Neural crest cell (in vitro differentiated cells): ENCODE measurements around the gene KLHDC8B. TPM values are rescaled to one million over a fixed set of nuclear protein-coding genes. Genes with fewer than 3 reads are reported as not detected.

ENCODE experiments used
- DNase-seq: peaks from one replicate; pipeline ENCODE4 v3.0.0; 2021; ENCODE audit warnings: low read depth, mixed read lengths, low spot score
- H3K27ac Mint-ChIP-seq: one replicate; pipeline ENCODE4 v1.8.0; 2021; ENCODE audit warnings: mild to moderate bottlenecking, mixed read lengths; ENCODE audit not compliant: unreplicated experiment
- H3K27me3 Mint-ChIP-seq: 2 replicates; pipeline ENCODE4 v1.8.0; 2021; ENCODE audit warnings: low read depth, mild to moderate bottlenecking, mixed read lengths
- H3K36me3 Mint-ChIP-seq: 2 replicates; pipeline ENCODE4 v1.8.0; 2021; ENCODE audit warnings: low read depth, mild to moderate bottlenecking, mixed read lengths
- H3K4me1 Mint-ChIP-seq: 2 replicates; pipeline ENCODE4 v1.8.0; 2021; ENCODE audit warnings: mixed read lengths
- H3K4me3 Mint-ChIP-seq: one replicate; pipeline ENCODE4 v1.8.0; 2021; ENCODE audit warnings: mild to moderate bottlenecking, mixed read lengths
- H3K9me3 Mint-ChIP-seq: 2 replicates; pipeline ENCODE4 v1.8.0; 2021; ENCODE audit warnings: mixed read lengths
- CTCF ChIP-seq: fragments of 200-600 bp; sonication (generic); conservative IDR thresholded peaks from 2 replicates; pipeline ENCODE4 v1.5.0; 2021; ENCODE audit warnings: antibody characterized with exemption, mild to moderate bottlenecking
- total RNA-seq: library from RNA; stranded (reverse); gene quantifications from 2 replicates; pipeline ENCODE4 v1.2.1, GENCODE V29; 2021

KLHDC8B gene
- total RNA-seq, 1 donor from 2014 or later: 44.9 TPM

- TF ChIP-seq CTCF: no peak
- DNase-seq: no peak
- H3K4me3 Mint-ChIP-seq: peak overlapping the region; percentile 54
- no peaks in the 10 kb centered on the region for H3K9me3 Mint-ChIP-seq
- H3K27ac Mint-ChIP-seq: no peak overlapping the region
- no peaks in the 10 kb centered on the region for H3K36me3 Mint-ChIP-seq
- H3K27me3 Mint-ChIP-seq: no peaks in the 10 kb centered on the region
- H3K4me1 Mint-ChIP-seq: peaks cover 43% of the 10 kb centered on the region
Observed at GRCh38 chr3:49175530-49175929, 4.1 kb downstream of the KLHDC8B start.

GRCh38 chr3:49177073-49177472 lies 5.7 kb downstream of the KLHDC8B start:
- no peak for TF ChIP-seq CTCF
- DNase-seq: no peak
- Mint-ChIP-seq H3K9me3 (no peaks in the 10 kb centered on the region), H3K4me1 (peaks cover 32% of the 10 kb centered on the region), H3K36me3 (no peaks in the 10 kb centered on the region), H3K4me3 (peak overlapping the region; percentile 38), H3K27ac (peak overlapping the region; percentile 43), H3K27me3 (no peaks in the 10 kb centered on the region)

GRCh38 chr3:49180116-49180515 lies 8.7 kb downstream of the KLHDC8B start:
- no peaks in the 10 kb centered on the region for H3K9me3 Mint-ChIP-seq
- DNase-seq: no peak
- no peaks in the 10 kb centered on the region for H3K27me3 Mint-ChIP-seq
- H3K4me1 Mint-ChIP-seq: peaks cover 3% of the 10 kb centered on the region
- H3K27ac Mint-ChIP-seq: no peak overlapping the region
- no peak overlapping the region for H3K4me3 Mint-ChIP-seq
- no peak for TF ChIP-seq CTCF
- no peaks in the 10 kb centered on the region for H3K36me3 Mint-ChIP-seq

- no peak for TF ChIP-seq CTCF
- DNase-seq: no peak
- Mint-ChIP-seq H3K4me1 (no peaks in the 10 kb centered on the region), H3K36me3 (no peaks in the 10 kb centered on the region), H3K27ac (no peak overlapping the region), H3K4me3 (no peak overlapping the region), H3K27me3 (no peaks in the 10 kb centered on the region), H3K9me3 (no peaks in the 10 kb centered on the region)
Observed at GRCh38 chr3:49181351-49181750, 10.0 kb downstream of the KLHDC8B start.

GRCh38 chr3:49182682-49183081 lies 11.3 kb downstream of the KLHDC8B start:
- DNase-seq: no peak
- no peaks in the 10 kb centered on the region for H3K36me3 Mint-ChIP-seq
- no peak overlapping the region for H3K27ac Mint-ChIP-seq
- TF ChIP-seq CTCF: no peak
- H3K9me3 Mint-ChIP-seq: no peaks in the 10 kb centered on the region
- H3K4me3 Mint-ChIP-seq: no peak overlapping the region
- no peaks in the 10 kb centered on the region for H3K4me1 Mint-ChIP-seq
- H3K27me3 Mint-ChIP-seq: no peaks in the 10 kb centered on the region

- Mint-ChIP-seq H3K36me3 (no peaks in the 10 kb centered on the region), H3K27me3 (no peaks in the 10 kb centered on the region), H3K27ac (no peak overlapping the region), H3K4me1 (no peaks in the 10 kb centered on the region), H3K9me3 (no peaks in the 10 kb centered on the region), H3K4me3 (no peak overlapping the region)
- TF ChIP-seq CTCF: no peak
- no peak for DNase-seq
Observed at GRCh38 chr3:49183873-49184272, 12.5 kb downstream of the KLHDC8B start.
